ENCODE data around the gene RNF125.

- no peak for TF ChIP-seq POLR2A (IDR thresholded peaks at IDR 0.05)
- TF ChIP-seq CTCF (IDR thresholded peaks at IDR 0.05), result no peak
Observed at GRCh38 chr18:32060026-32060425, 41.4 kb downstream of the RNF125 start.
